IMR-90 (cell line): ENCODE measurements around the gene KCNAB3. TPM values are rescaled to one million over a fixed set of nuclear protein-coding genes. Genes with fewer than 3 reads are reported as not detected.

Source experiments
- ATAC-seq: fragments of 200-7000 bp; cut with Tn5 transposase; 2 replicates; pipeline ENCODE4 v1.9.1; 2020; ENCODE audit warnings: low read depth, mild to moderate bottlenecking, moderate library complexity
- BruUV-seq: library from RNA; stranded (reverse); fragments of 400-500 nt; replicated peaks from 2 replicates; lab custom pipeline; 2021; lab: Mats Ljungman, UMichigan
- CTCF ChIA-PET: fragments of 300-600 bp; formaldehyde crosslinking; extraction: SDS; loops from one replicate; lab custom pipeline; 2021; ENCODE audit warnings: antibody characterized with exemption; lab: Yijun Ruan, JAX
- POLR2A ChIA-PET: fragments of 300-600 bp; sonication (Branson Sonifier 250); formaldehyde crosslinking; loops from one replicate; lab custom pipeline; 2022; ENCODE audit warnings: antibody characterized with exemption; ENCODE audit not compliant: unreplicated experiment; lab: Charles Lee
- DNase-seq: peaks from one replicate; pipeline ENCODE4 v3.0.0; 2013
- H2AFZ ChIP-seq: replicated peaks from 2 replicates; pipeline ENCODE3; 2013; ENCODE audit warnings: low read length, mild to moderate bottlenecking; ENCODE audit not compliant: poor library complexity
- H2AK5ac ChIP-seq: 2 replicates; pipeline ENCODE4 v1.6.1; 2013; ENCODE audit warnings: low read depth, low read length, inconsistent platforms
- H2AK9ac ChIP-seq: replicated peaks from 2 replicates; pipeline ENCODE3; 2013; ENCODE audit warnings: mild to moderate bottlenecking, low read depth, low read length, moderate library complexity; ENCODE audit not compliant: poor library complexity
- H2BK120ac ChIP-seq: 2 replicates; pipeline ENCODE4 v1.6.1; 2013; ENCODE audit warnings: low read depth, low read length, inconsistent platforms
- H2BK15ac ChIP-seq: 3 replicates; pipeline ENCODE4 v1.6.1; 2013; ENCODE audit warnings: low read depth, low read length, inconsistent platforms
- H2BK20ac ChIP-seq: 2 replicates; pipeline ENCODE4 v1.6.1; 2013; ENCODE audit warnings: low read depth, mild to moderate bottlenecking, inconsistent platforms, low read length, moderate library complexity
- H2BK5ac ChIP-seq: 2 replicates; pipeline ENCODE4 v1.6.1; 2013; ENCODE audit warnings: mild to moderate bottlenecking, low read depth, low read length, inconsistent platforms; ENCODE audit not compliant: poor library complexity, severe bottlenecking
- H3K14ac ChIP-seq: replicated peaks from 2 replicates; pipeline ENCODE4 v1.6.1; 2013; ENCODE audit warnings: low read depth, low read length, inconsistent platforms
- H3K18ac ChIP-seq: 2 replicates; pipeline ENCODE4 v1.6.1; 2013; ENCODE audit warnings: low read depth, low read length, control low read depth
- H3K23ac ChIP-seq: 2 replicates; pipeline ENCODE4 v1.6.1; 2013; ENCODE audit warnings: low read depth, low read length, inconsistent platforms
- H3K27ac ChIP-seq: 2 replicates; pipeline ENCODE4 v1.5.1; 2013; ENCODE audit warnings: mild to moderate bottlenecking, control low read depth, low read length; ENCODE audit not compliant: insufficient read depth
- H3K27me3 ChIP-seq: 2 replicates; pipeline ENCODE4 v1.6.1; 2013; ENCODE audit warnings: low read length; ENCODE audit not compliant: control insufficient read depth, insufficient read depth
- H3K36me3 ChIP-seq: 2 replicates; pipeline ENCODE4 v1.6.1; 2013; ENCODE audit warnings: low read length, mixed read lengths; ENCODE audit not compliant: control insufficient read depth, insufficient read depth
- H3K4ac ChIP-seq: 2 replicates; pipeline ENCODE4 v1.6.1; 2013; ENCODE audit warnings: low read depth, low read length, inconsistent platforms
- H3K4me1 ChIP-seq: 2 replicates; pipeline ENCODE4 v1.6.1; 2013; ENCODE audit warnings: low read length, mixed read lengths; ENCODE audit not compliant: control insufficient read depth, insufficient read depth
- H3K4me2 ChIP-seq: 2 replicates; pipeline ENCODE4 v1.6.1; 2013; ENCODE audit warnings: low read depth, mild to moderate bottlenecking, control low read depth, low read length, moderate library complexity
- H3K4me3 ChIP-seq: 2 replicates; pipeline ENCODE4 v1.5.1; 2013; ENCODE audit warnings: low read depth, mild to moderate bottlenecking, control low read depth, low read length, moderate library complexity; ENCODE audit not compliant: insufficient read depth
- H3K56ac ChIP-seq: 2 replicates; pipeline ENCODE4 v1.6.1; 2013; ENCODE audit warnings: low read length, inconsistent platforms; ENCODE audit not compliant: insufficient read depth; ENCODE audit errors: extremely low read depth
- H3K79me1 ChIP-seq, 2 experiments: 2 replicates each; pipeline ENCODE4 v1.6.1; 2013; ENCODE audit warnings: low read length in 2 of 2, inconsistent platforms in 1 of 2, low read depth in 1 of 2
- H3K9ac ChIP-seq: 2 replicates; pipeline ENCODE4 v1.6.1; 2013; ENCODE audit warnings: low read depth, low read length, control low read depth
- H3K9me1 ChIP-seq: 2 replicates; pipeline ENCODE4 v1.6.1; 2013; ENCODE audit warnings: low read length, inconsistent platforms; ENCODE audit not compliant: insufficient read depth
- H3K9me3 ChIP-seq: 2 replicates; pipeline ENCODE4 v1.6.1; 2013; ENCODE audit warnings: low read length; ENCODE audit not compliant: control insufficient read depth, insufficient read depth
- H4K20me1 ChIP-seq: 2 replicates; pipeline ENCODE4 v1.6.1; 2013; ENCODE audit warnings: low read length, inconsistent platforms; ENCODE audit not compliant: insufficient read depth
- H4K5ac ChIP-seq: 2 replicates; pipeline ENCODE4 v1.6.1; 2013; ENCODE audit warnings: mild to moderate bottlenecking, low read depth, low read length, control low read depth
- H4K8ac ChIP-seq, 2 experiments: 2 replicates each; pipeline ENCODE4 v1.6.1; 2013; ENCODE audit warnings: low read depth in 2 of 2, low read length in 2 of 2, control low read depth in 1 of 2, inconsistent platforms in 1 of 2
- H4K91ac ChIP-seq: 2 replicates; pipeline ENCODE4 v1.6.1; 2013; ENCODE audit warnings: low read depth, low read length, inconsistent platforms; ENCODE audit not compliant: insufficient read depth
- SMC3 ChIP-seq: fragments of 150-350 bp; IDR thresholded peaks from 2 replicates; pipeline ENCODE4 v1.6.1; 2016; ENCODE audit warnings: low read depth, mild to moderate bottlenecking, antibody characterized with exemption, low read length, moderate library complexity
- WGBS, 2 experiments: methylation state at CpG; one replicate each; pipeline versions ENCODE4 v1.1.5 to v1.1.7; 2013; ENCODE audit warnings: missing lambda C conversion rate in 2 of 2; ENCODE audit not compliant: insufficient read length in 1 of 2; ENCODE audit errors: extremely low coverage in 2 of 2; 5-methylcytosine and 5-hydroxymethylcytosine counted together
- dilution Hi-C: fragments of 300-500 bp; cut with HindIII; formaldehyde crosslinking; loops from one replicate; pipeline ENCODE4 v1.14.3; 2018; ENCODE audit warnings: low sequenced_read_pairs; ENCODE audit not compliant: unreplicated experiment
- in situ Hi-C: fragments of 300-500 bp; cut with MboI; formaldehyde crosslinking; loops from 3 replicates; pipeline ENCODE4 v1.14.3; 2019; ENCODE audit warnings: low sequenced_read_pairs, inconsistent platforms, mixed read lengths
- intact Hi-C: fragments of 100-400 bp; cut with micrococcal nuclease; formaldehyde crosslinking; loops from 2 replicates; pipeline ENCODE4 v1.10.0; 2022
- polyA plus RNA-seq, 3 experiments: library from polyadenylated mRNA; depleted of rRNA; stranded (reverse); fragments of >200 nt; gene quantifications; 2 replicates each; pipeline ENCODE4 v1.2.3, GENCODE V29; 2012; ENCODE audit warnings: low replicate concordance in 1 of 3
- total RNA-seq: library from RNA; depleted of rRNA; stranded (reverse); fragments of >200 nt; gene quantifications from 2 replicates; pipeline ENCODE4 v1.2.3, GENCODE V29; 2012

The KCNAB3 gene
- total and polyA plus RNA-seq, 2 of the 4 experiments (the other 2 are of a cell fraction): 0.36 to 4.2 TPM

DNA sequence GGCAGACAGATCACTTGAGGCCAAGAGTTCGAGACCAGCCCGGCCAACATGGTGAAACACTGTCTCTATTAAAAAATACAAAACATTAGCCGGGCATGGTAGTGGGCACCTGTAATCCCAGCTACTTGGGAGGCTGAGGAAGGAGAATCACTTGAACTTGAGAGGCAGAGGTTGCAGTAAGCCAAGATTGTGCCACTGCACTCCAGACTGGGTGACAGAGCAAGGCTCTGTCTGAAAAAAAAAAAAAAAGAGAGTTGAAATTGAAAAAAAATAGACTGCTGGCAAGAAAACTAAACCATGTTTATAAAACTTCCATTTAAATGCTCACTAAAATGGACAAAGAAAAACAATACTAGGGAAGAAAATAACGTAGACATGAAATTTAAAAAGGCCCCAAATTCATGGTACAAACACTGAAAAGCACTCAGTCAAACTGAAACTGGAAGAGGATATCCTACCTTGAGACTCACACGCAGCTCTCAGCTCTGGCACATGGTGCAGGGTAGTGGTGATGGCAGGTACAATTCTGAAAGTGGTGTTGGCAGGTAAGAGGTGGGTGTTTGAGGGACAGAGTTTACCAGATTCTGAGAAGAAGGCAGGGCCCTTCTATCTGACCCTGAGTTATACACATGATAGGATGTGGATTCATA lies 21.6 kb upstream of the KCNAB3 start:
- no peak overlapping the region for H3K23ac ChIP-seq
- in situ Hi-C loops (no loop called here), intact Hi-C loops (no loop called here), dilution Hi-C loops (no loop called here)
- no peak overlapping the region for H2BK5ac ChIP-seq
- peaks cover 20% of the 10 kb centered on the region for H3K36me3 ChIP-seq
- H4K5ac ChIP-seq: no peak overlapping the region
- no peaks in the 10 kb centered on the region for H3K27me3 ChIP-seq
- no peak overlapping the region for H2BK20ac ChIP-seq
- ATAC-seq: no peak
- no peaks in the 10 kb centered on the region for H3K9me3 ChIP-seq
- H2AK5ac ChIP-seq: no peak overlapping the region
- CTCF ChIA-PET: no interaction called here
- no peaks in the 10 kb centered on the region for H3K9me1 ChIP-seq
- H4K20me1 ChIP-seq: no peaks in the 10 kb centered on the region
- DNase-seq: no peak
- no peaks in the 10 kb centered on the region for H3K79me1 ChIP-seq
- no peak overlapping the region for H3K18ac ChIP-seq
- no peak overlapping the region for H2AFZ ChIP-seq
- H2BK120ac ChIP-seq: no peak overlapping the region
- H4K8ac ChIP-seq: no peak overlapping the region
- H3K4ac ChIP-seq: no peak overlapping the region
- H3K56ac ChIP-seq: no peak overlapping the region
- H2BK15ac ChIP-seq: no peak overlapping the region
- no peak overlapping the region for H3K27ac ChIP-seq
- H3K4me2 ChIP-seq: no peak overlapping the region
- no peak overlapping the region for H3K9ac ChIP-seq
- no peak for TF ChIP-seq SMC3
- no peak overlapping the region for H4K91ac ChIP-seq
- no CpG with 5 or more reads among the region's 5 CpGs for WGBS, 2 experiments
- H3K4me1 ChIP-seq: no peaks in the 10 kb centered on the region
- BruUV-seq: no TSS peak
- no peak overlapping the region for H3K14ac ChIP-seq
- POLR2A ChIA-PET: no interaction called here
- H2AK9ac ChIP-seq: no peak overlapping the region
- no peak overlapping the region for H3K4me3 ChIP-seq
